ENCODE results near the gene UBALD2.

- no peak for TF ChIP-seq CTCF (IDR thresholded peaks at IDR 0.05; ENCODE audit: borderline replicate concordance, extremely low read depth, low read length, poor library complexity, severe bottlenecking)
- TF ChIP-seq EZH2 (IDR thresholded peaks at IDR 0.05; ENCODE audit: borderline replicate concordance, low read depth, low read length, severe bottlenecking) = no peak
Measured at GRCh38 chr17:76255801-76256429, 9.2 kb upstream of the UBALD2 start.

All from DND-41 (cell line).